Endothelial cell (in vitro differentiated cells): ENCODE results near the gene AHDC1. TPM values are rescaled to one million over a fixed set of nuclear protein-coding genes. Genes with fewer than 3 reads are reported as not detected.

Experiments used
- DNase-seq: peaks from one replicate; pipeline ENCODE4 v3.0.0; 2021; ENCODE audit warnings: low spot score
- H3K27ac Mint-ChIP-seq: one replicate; pipeline ENCODE4 v1.8.0; 2021; ENCODE audit warnings: mixed read lengths, inconsistent platforms; ENCODE audit not compliant: unreplicated experiment
- H3K27me3 Mint-ChIP-seq: one replicate; pipeline ENCODE4 v1.8.0; 2021; ENCODE audit warnings: mild to moderate bottlenecking, moderate library complexity, mixed read lengths, inconsistent platforms; ENCODE audit not compliant: unreplicated experiment
- H3K36me3 Mint-ChIP-seq: one replicate; pipeline ENCODE4 v1.8.0; 2021; ENCODE audit warnings: mild to moderate bottlenecking, low read depth, mixed read lengths, inconsistent platforms; ENCODE audit not compliant: unreplicated experiment
- H3K4me1 Mint-ChIP-seq: one replicate; pipeline ENCODE4 v1.8.0; 2021; ENCODE audit warnings: mild to moderate bottlenecking, mixed read lengths, inconsistent platforms; ENCODE audit not compliant: unreplicated experiment
- H3K4me3 Mint-ChIP-seq: one replicate; pipeline ENCODE4 v1.8.0; 2021; ENCODE audit warnings: mild to moderate bottlenecking, mixed read lengths, inconsistent platforms; ENCODE audit not compliant: unreplicated experiment
- H3K9me3 Mint-ChIP-seq: one replicate; pipeline ENCODE4 v1.8.0; 2021; ENCODE audit warnings: mixed read lengths, inconsistent platforms; ENCODE audit not compliant: unreplicated experiment
- total RNA-seq: library from RNA; stranded (reverse); fragmentation: NEBNext Ultra II Directional; extraction: Animal tissue kit (Norgen Biotek cat#: 25700); gene quantifications from one replicate; pipeline ENCODE4 v1.2.1, GENCODE V29; 2021; ENCODE audit not compliant: unreplicated experiment
- TF ChIP-seq, protein P1 (sequence below): fragments of 200-600 bp; sonication (generic); IDR thresholded peaks from one replicate; pipeline ENCODE4 v1.5.0; 2021; ENCODE audit warnings: antibody characterized with exemption; ENCODE audit not compliant: unreplicated experiment

The AHDC1 gene
- total RNA-seq, 1 donor from 2014 or later: 48.0 TPM

DNA sequence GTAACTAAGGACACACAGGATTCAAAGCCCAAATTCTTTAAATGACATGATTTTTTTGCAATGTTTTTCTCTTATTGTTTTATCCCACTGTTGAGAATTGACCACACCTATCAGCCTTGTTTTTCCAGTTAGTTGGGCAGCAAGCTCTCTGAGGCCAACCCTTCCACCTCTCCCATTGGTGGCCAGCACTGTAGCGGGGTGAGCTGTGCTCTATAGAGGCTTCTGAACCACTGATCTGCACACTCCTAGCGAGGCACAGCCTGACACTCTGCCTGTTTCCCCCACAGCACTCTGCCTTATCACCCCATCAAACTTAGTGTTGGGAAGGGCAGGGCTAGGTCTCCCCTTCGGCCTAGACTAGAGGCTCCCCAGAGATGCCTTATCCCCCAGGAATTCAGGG lies 19.5 kb downstream of the AHDC1 start:
- H3K27ac Mint-ChIP-seq: peak overlapping the region; percentile 33
- H3K4me3 Mint-ChIP-seq: no peak overlapping the region
- peaks cover 3% of the 10 kb centered on the region for H3K27me3 Mint-ChIP-seq
- TF ChIP-seq, protein P1, sequence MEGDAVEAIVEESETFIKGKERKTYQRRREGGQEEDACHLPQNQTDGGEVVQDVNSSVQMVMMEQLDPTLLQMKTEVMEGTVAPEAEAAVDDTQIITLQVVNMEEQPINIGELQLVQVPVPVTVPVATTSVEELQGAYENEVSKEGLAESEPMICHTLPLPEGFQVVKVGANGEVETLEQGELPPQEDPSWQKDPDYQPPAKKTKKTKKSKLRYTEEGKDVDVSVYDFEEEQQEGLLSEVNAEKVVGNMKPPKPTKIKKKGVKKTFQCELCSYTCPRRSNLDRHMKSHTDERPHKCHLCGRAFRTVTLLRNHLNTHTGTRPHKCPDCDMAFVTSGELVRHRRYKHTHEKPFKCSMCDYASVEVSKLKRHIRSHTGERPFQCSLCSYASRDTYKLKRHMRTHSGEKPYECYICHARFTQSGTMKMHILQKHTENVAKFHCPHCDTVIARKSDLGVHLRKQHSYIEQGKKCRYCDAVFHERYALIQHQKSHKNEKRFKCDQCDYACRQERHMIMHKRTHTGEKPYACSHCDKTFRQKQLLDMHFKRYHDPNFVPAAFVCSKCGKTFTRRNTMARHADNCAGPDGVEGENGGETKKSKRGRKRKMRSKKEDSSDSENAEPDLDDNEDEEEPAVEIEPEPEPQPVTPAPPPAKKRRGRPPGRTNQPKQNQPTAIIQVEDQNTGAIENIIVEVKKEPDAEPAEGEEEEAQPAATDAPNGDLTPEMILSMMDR: no peak
- no peaks in the 10 kb centered on the region for H3K4me1 Mint-ChIP-seq
- no peaks in the 10 kb centered on the region for H3K9me3 Mint-ChIP-seq
- peaks cover 9% of the 10 kb centered on the region for H3K36me3 Mint-ChIP-seq
- no peak for DNase-seq

DNA sequence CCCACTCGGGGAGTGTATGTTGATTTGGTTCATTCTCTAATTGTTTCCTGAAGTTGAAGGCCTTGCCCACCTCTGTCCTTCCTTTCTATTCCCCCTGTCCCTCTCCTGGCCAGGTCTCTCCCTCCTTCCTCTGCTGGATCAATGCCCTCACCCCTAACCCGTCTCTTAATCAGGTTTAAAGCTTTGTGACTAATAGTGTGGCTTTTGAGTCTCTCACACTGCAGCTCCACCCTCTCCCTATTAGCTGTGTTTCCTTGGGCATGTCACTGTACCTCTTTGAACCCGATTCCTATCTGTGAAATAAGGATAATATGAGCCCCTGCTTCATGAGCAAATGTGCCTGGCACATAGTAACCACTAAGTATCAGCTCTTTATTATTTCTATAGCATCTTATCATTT lies 20.5 kb downstream of the AHDC1 start:
- Mint-ChIP-seq H3K27ac (no peak overlapping the region), H3K36me3 (peaks cover 9% of the 10 kb centered on the region), H3K27me3 (peaks cover 5% of the 10 kb centered on the region), H3K4me1 (no peaks in the 10 kb centered on the region), H3K9me3 (no peaks in the 10 kb centered on the region), H3K4me3 (no peak overlapping the region)
- no peak for DNase-seq
- TF ChIP-seq, protein P1: no peak

DNA sequence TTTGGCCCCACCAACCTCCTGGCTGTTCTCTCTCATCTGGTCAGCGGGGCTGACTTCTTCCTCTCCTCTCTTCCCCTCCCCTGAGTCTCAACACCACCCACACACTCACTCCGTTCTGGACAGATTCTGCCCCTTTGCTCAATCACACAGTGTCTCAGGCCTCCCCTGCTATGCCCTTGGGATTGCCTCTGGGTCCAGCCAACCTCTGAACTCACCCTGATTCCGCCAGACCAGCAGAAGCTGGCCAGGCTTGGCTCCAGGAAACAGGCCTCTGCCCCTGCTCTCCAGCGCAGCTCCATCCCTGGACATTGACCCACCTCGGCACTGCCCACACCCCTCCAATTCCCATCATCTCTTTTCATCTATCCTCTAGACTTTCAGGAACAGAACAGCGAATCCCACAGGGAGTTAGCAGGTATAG lies 22.1 kb downstream of the AHDC1 start:
- Mint-ChIP-seq H3K27ac (no peak overlapping the region), H3K4me3 (no peak overlapping the region), H3K9me3 (no peaks in the 10 kb centered on the region), H3K27me3 (peaks cover 5% of the 10 kb centered on the region), H3K4me1 (peaks cover 4% of the 10 kb centered on the region), H3K36me3 (peaks cover 9% of the 10 kb centered on the region)
- DNase-seq: no peak
- TF ChIP-seq, protein P1: no peak

DNA sequence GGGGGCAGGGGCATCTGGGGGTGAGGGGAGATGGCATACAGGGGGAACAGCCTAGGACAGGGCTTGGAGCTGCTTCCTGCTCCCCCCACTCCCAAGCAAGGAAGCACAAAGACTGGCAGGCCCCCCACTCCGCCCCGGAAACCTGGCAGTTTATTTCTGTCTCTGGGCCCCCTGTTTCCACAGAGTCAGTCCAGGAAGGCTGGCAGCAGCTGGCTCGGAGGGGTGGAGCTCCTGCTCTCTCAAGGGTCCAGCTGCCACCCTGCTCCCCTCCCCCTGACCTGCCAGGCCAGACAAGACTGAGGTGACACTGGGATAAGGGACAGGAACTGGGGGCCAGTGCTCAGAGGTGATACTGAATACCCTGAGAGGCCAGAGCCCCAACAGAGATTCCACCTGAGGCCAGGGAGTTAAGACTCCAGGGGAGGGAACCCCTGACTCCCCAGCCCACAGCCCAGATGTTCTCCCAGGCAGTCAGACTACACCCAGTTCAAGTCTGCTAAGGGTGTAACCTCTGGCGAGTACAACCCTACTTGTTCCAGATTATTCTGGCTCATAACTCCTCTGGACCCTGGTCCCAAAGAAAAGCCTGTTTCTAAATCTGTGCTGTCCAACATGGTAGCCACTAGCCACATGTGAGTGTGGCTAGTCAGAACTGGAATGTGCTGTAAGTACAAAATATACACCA lies 26.3 kb downstream of the AHDC1 start:
- no peak for DNase-seq
- H3K4me1 Mint-ChIP-seq: peaks cover 27% of the 10 kb centered on the region
- H3K4me3 Mint-ChIP-seq: no peak overlapping the region
- peaks cover 12% of the 10 kb centered on the region for H3K36me3 Mint-ChIP-seq
- TF ChIP-seq, protein P1: no peak
- no peaks in the 10 kb centered on the region for H3K9me3 Mint-ChIP-seq
- H3K27ac Mint-ChIP-seq: no peak overlapping the region
- peaks cover 10% of the 10 kb centered on the region for H3K27me3 Mint-ChIP-seq

DNA sequence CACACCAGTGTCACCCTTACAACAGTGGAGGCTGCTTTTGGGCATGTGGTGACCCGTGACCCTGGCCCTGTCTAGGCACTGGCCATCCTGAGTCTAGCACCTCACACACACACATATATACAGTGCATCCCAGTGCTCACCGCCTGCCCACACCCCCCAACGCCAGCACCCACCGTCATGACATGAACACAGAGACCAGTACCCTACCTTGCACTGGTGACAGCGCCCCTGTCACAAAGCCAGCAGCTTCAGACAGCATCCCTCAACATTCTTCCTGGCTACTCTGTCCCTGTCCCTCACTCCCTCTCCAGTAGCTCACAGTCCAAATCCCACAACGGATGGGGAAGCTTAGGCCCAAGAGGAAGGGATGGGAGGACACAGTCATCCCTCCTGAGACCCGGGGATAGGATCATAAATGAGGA lies 27.1 kb downstream of the AHDC1 start:
- no peak for DNase-seq
- H3K4me3 Mint-ChIP-seq: no peak overlapping the region
- peak overlapping the region; percentile 18 for H3K27ac Mint-ChIP-seq
- TF ChIP-seq, protein P1: no peak
- H3K36me3 Mint-ChIP-seq: peaks cover 8% of the 10 kb centered on the region
- peaks cover 35% of the 10 kb centered on the region for H3K4me1 Mint-ChIP-seq
- H3K9me3 Mint-ChIP-seq: no peaks in the 10 kb centered on the region
- peaks cover 7% of the 10 kb centered on the region for H3K27me3 Mint-ChIP-seq
